ENCODE measurements around the gene ZMIZ1. TPM values are rescaled to one million over a fixed set of nuclear protein-coding genes. Genes with fewer than 3 reads are reported as not detected.

Gene ZMIZ1
- total RNA-seq, 1 experiment from 2014 or later: 23.5 TPM

DNA sequence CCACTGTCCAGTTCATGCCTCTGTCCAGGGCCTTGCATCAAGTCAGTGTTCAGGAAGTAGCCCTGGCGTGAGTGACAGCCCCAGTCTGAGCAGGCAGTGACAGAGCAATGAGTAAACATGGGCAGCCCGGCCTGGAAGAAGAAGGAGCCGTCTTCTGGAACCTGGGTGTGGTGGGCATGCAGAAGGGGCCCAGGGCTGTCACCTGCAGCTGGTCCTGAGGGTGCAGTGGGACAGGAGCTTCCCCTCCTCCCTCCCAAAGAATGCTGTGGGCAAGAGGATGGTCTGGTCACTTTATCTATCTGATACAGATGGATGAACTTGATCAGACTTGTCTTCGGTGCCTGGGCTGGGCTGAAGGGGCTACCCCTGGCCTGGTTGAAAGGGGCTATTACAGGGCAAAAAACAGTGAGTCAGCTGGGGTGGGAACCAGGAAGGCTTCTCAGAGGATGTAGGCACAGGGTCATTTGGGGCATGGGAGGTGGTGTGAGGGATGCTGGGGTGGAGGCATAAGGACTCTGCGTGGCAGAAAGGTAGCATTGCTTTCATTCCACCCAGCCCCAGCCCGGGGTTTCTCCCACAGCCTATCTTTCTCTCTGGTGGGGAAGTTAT lies 235.8 kb downstream of the ZMIZ1 start:
- no peak overlapping the region for H3K4me3 Mint-ChIP-seq (ENCODE audit: low read depth, unreplicated experiment)
- CTCF ChIA-PET: interaction anchor here (0.7 kb wide), 1 partner anchor 1258 kb away, joined by 4 read pairs; no protein-coding TSS in a partner anchor
- H3K4me1 Mint-ChIP-seq (ENCODE audit: low read depth, unreplicated experiment): no peaks in the 10 kb centered on the region
- peaks cover 24% of the 10 kb centered on the region for H3K36me3 Mint-ChIP-seq (ENCODE audit: insufficient read depth, unreplicated experiment)
- TF ChIP-seq, protein P1, sequence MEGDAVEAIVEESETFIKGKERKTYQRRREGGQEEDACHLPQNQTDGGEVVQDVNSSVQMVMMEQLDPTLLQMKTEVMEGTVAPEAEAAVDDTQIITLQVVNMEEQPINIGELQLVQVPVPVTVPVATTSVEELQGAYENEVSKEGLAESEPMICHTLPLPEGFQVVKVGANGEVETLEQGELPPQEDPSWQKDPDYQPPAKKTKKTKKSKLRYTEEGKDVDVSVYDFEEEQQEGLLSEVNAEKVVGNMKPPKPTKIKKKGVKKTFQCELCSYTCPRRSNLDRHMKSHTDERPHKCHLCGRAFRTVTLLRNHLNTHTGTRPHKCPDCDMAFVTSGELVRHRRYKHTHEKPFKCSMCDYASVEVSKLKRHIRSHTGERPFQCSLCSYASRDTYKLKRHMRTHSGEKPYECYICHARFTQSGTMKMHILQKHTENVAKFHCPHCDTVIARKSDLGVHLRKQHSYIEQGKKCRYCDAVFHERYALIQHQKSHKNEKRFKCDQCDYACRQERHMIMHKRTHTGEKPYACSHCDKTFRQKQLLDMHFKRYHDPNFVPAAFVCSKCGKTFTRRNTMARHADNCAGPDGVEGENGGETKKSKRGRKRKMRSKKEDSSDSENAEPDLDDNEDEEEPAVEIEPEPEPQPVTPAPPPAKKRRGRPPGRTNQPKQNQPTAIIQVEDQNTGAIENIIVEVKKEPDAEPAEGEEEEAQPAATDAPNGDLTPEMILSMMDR (IDR thresholded peaks at IDR 0.05; ENCODE audit: unreplicated experiment): no peak
- DNase-seq: no peak
- intact Hi-C loops (cut with micrococcal nuclease; ENCODE audit: unreplicated experiment): no loop called here
- H3K9me3 Mint-ChIP-seq (ENCODE audit: low read depth, unreplicated experiment): no peaks in the 10 kb centered on the region
- H3K27ac Mint-ChIP-seq (ENCODE audit: unreplicated experiment): no peak overlapping the region
- no TSS peak for BruUV-seq (replicated peaks)
- no peaks in the 10 kb centered on the region for H3K27me3 Mint-ChIP-seq (ENCODE audit: unreplicated experiment)

DNA sequence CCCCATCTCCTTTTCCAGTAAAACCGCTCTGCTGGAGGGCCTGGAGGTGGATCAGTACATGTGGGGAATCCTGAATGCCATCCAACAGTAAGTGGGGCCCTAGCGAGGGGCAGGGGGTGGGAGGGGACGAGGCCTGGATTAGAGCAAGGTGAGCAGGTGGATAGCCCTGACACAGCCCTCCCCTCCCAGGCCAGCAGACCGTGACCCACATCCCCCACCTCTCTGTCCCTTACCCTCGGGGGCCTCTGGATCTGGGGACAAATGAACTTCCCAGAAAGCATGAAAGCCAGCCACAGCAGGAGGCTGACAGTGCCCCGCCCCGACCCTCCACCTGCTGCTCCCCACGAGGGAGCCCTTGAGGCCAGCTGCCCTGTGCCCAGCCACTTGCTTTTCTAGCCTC lies 236.7 kb downstream of the ZMIZ1 start:
- TF ChIP-seq, protein P1 (IDR thresholded peaks at IDR 0.05; ENCODE audit: unreplicated experiment): no peak
- H3K27me3 Mint-ChIP-seq (ENCODE audit: unreplicated experiment): no peaks in the 10 kb centered on the region
- no TSS peak for BruUV-seq (replicated peaks)
- intact Hi-C loops (cut with micrococcal nuclease; ENCODE audit: unreplicated experiment): no loop called here
- no peak overlapping the region for H3K27ac Mint-ChIP-seq (ENCODE audit: unreplicated experiment)
- H3K4me1 Mint-ChIP-seq (ENCODE audit: low read depth, unreplicated experiment): no peaks in the 10 kb centered on the region
- no peaks in the 10 kb centered on the region for H3K9me3 Mint-ChIP-seq (ENCODE audit: low read depth, unreplicated experiment)
- CTCF ChIA-PET: interaction anchor here (0.7 kb wide), 1 partner anchor 1259 kb away, joined by 4 read pairs; no protein-coding TSS in a partner anchor
- H3K36me3 Mint-ChIP-seq (ENCODE audit: insufficient read depth, unreplicated experiment): peaks cover 28% of the 10 kb centered on the region
- no peak overlapping the region for H3K4me3 Mint-ChIP-seq (ENCODE audit: low read depth, unreplicated experiment)
- no peak for DNase-seq

DNA sequence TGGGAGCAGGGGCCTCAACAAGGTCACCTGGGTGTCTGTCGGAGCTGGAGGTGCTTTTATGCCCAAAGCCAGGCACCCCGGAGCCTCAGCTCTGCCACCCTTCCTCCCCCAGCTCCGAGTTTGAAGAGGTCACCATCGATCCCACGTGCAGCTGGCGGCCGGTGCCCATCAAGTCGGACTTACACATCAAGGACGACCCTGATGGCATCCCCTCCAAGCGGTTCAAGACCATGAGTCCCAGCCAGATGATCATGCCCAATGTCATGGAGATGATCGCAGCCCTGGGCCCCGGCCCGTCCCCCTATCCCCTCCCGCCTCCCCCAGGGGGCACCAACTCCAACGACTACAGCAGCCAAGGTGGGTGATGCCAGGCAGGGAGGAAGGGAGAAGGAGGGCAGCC lies 237.2 kb downstream of the ZMIZ1 start:
- no peak overlapping the region for H3K4me3 Mint-ChIP-seq (ENCODE audit: low read depth, unreplicated experiment)
- H3K4me1 Mint-ChIP-seq (ENCODE audit: low read depth, unreplicated experiment): no peaks in the 10 kb centered on the region
- intact Hi-C loops (cut with micrococcal nuclease; ENCODE audit: unreplicated experiment): no loop called here
- TF ChIP-seq, protein P1 (IDR thresholded peaks at IDR 0.05; ENCODE audit: unreplicated experiment): no peak
- BruUV-seq (replicated peaks): no TSS peak
- H3K27ac Mint-ChIP-seq (ENCODE audit: unreplicated experiment): no peak overlapping the region
- peaks cover 30% of the 10 kb centered on the region for H3K36me3 Mint-ChIP-seq (ENCODE audit: insufficient read depth, unreplicated experiment)
- no peaks in the 10 kb centered on the region for H3K9me3 Mint-ChIP-seq (ENCODE audit: low read depth, unreplicated experiment)
- no peak for DNase-seq
- no peaks in the 10 kb centered on the region for H3K27me3 Mint-ChIP-seq (ENCODE audit: unreplicated experiment)
- CTCF ChIA-PET: no interaction called here

DNA sequence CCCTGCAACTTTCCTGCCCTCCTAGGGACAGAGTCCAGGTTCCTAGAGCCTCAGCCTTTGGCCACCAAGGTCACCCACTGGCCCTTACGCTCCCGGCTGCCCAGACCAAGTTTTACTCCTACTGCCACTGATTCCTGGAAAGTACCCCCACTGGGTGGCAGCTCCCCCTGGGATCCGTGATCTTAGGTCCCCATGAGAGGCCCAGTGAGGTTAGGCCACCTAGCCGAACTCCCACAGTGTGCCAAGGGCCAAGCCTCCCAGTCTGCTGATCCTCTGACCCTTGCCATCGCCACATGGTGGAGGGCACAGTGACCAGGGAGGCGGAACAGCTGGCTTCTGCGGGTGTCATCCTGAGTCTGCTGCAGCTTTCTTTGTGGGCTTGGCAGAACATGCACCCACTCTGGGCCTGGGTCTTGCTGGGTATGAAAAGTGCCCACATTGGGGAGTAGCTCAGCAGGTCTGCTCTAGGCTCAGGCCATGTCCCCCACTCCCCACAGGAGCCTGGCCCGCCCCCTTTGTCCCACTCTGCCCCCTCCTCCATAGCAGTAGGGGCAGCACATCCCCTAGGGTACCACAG lies 238.0 kb downstream of the ZMIZ1 start:
- H3K4me3 Mint-ChIP-seq (ENCODE audit: low read depth, unreplicated experiment): no peak overlapping the region

More for the DNA sequence above, 238.0 kb downstream of the ZMIZ1 start:
- no peak overlapping the region for H3K27ac Mint-ChIP-seq (ENCODE audit: unreplicated experiment)
- no peak for DNase-seq
- CTCF ChIA-PET: no interaction called here
- intact Hi-C loops (cut with micrococcal nuclease; ENCODE audit: unreplicated experiment): no loop called here
- no peaks in the 10 kb centered on the region for H3K4me1 Mint-ChIP-seq (ENCODE audit: low read depth, unreplicated experiment)
- no peaks in the 10 kb centered on the region for H3K27me3 Mint-ChIP-seq (ENCODE audit: unreplicated experiment)
- peaks cover 30% of the 10 kb centered on the region for H3K36me3 Mint-ChIP-seq (ENCODE audit: insufficient read depth, unreplicated experiment)
- TF ChIP-seq, protein P1 (IDR thresholded peaks at IDR 0.05; ENCODE audit: unreplicated experiment): no peak
- no peaks in the 10 kb centered on the region for H3K9me3 Mint-ChIP-seq (ENCODE audit: low read depth, unreplicated experiment)
- BruUV-seq (replicated peaks): no TSS peak

All from Calu3 (cell line).